Stomach (tissue), 9 donors: ENCODE data around the gene DCAF6. TPM values are rescaled to one million over a fixed set of nuclear protein-coding genes. Genes with fewer than 3 reads are reported as not detected.

Experiments used
- DNase-seq, 2 donors: peaks; one replicate each; pipeline versions ENCODE4 v3.0.0 to v3.0.0-alpha.2; 2013 to 2019
- H3K27ac ChIP-seq, 5 donors: fragments of 200-600 bp in 4 of 5; sonication (generic) in 4 of 5; one replicate each; pipeline ENCODE4 v1.5.1; 2013 to 2019; ENCODE audit warnings: mild to moderate bottlenecking in 1 of 5, moderate library complexity in 1 of 5
- H3K27me3 ChIP-seq, 3 donors: fragments of 200-600 bp; sonication (generic); one replicate each; pipeline ENCODE4 v1.5.1; 2017 to 2019; ENCODE audit warnings: mixed run types in 1 of 3
- H3K36me3 ChIP-seq, 4 donors: fragments of 200-600 bp; sonication (generic); 1 replicate in 3 of 4; 2 replicates in 1 of 4; pipeline ENCODE4 v1.5.1; 2016 to 2019
- H3K4me1 ChIP-seq, 4 donors: fragments of 200-600 bp; sonication (generic); one replicate each; pipeline ENCODE4 v1.5.1; 2016 to 2019
- H3K4me3 ChIP-seq, 4 donors: fragments of 200-600 bp; sonication (generic) in 3 of 4; one replicate each; pipeline ENCODE4 v1.5.1; 2016 to 2019; ENCODE audit warnings: mild to moderate bottlenecking in 1 of 4
- H3K9me3 ChIP-seq, 4 donors: fragments of 200-600 bp; sonication (generic); one replicate each; pipeline ENCODE4 v1.5.1; 2016 to 2019
- CTCF ChIP-seq, 7 experiments: fragments of 450-650 bp in 4 of 7; fragments of 200-600 bp in 3 of 7; sonication (generic) in 3 of 7; IDR thresholded peaks; one replicate each; pipeline ENCODE4 v1.5.1; 2016 to 2019; ENCODE audit warnings: antibody characterized with exemption in 7 of 7, control low read depth in 2 of 7, mild to moderate bottlenecking in 1 of 7
- EP300 ChIP-seq: sonication (generic); formaldehyde crosslinking; IDR thresholded peaks from one replicate; pipeline ENCODE4 v1.6.1; 2017; ENCODE audit warnings: antibody characterized with exemption
- POLR2A ChIP-seq, 4 donors: fragments of 450-650 bp; IDR thresholded peaks; one replicate each; pipeline ENCODE4 v1.6.1; 2016; ENCODE audit warnings: antibody characterized with exemption in 4 of 4, control low read depth in 2 of 4, mild to moderate bottlenecking in 1 of 4, moderate library complexity in 1 of 4
- POLR2AphosphoS5 ChIP-seq, 3 donors: sonication (generic); formaldehyde crosslinking; IDR thresholded peaks; one replicate each; pipeline ENCODE4 v1.6.1; 2016; ENCODE audit warnings: antibody characterized with exemption in 3 of 3
- WGBS, 5 donors: extraction: QIAGEN DNeasy Blood & Tissue Kit in 3 of 5; methylation state at CpG; one replicate each; pipeline versions ENCODE4 v1.1.5 to v1.1.7; 2013 to 2018; 5-methylcytosine and 5-hydroxymethylcytosine counted together
- intact Hi-C: fragments of 100-400 bp; cut with DNase I; formaldehyde crosslinking; loops from one replicate; pipeline ENCODE4 v1.15.1; 2023; ENCODE audit warnings: low total_unique reads
- polyA plus RNA-seq, 3 donors: library from polyadenylated mRNA; stranded (reverse); fragments of 200-250 nt; gene quantifications; one replicate each; pipeline ENCODE4 v1.2.3, GENCODE V29; 2013
- total RNA-seq, 5 donors: library from RNA; depleted of rRNA; stranded (reverse); fragments of >200 nt; gene quantifications; one replicate each; pipeline versions ENCODE4 v1.1.0 to v1.2.3, GENCODE V29; 2014 to 2016
- donor health status: healthy with polysubstance abuse.
- donor health status: Bipolar disorder and iron deficiency.
- donor health status: healthy.

Gene DCAF6
- total and polyA plus RNA-seq, 8 donors = 39.3 to 124 (median 71.9) TPM

GRCh38 chr1:167994560-167994959 is 58.1 kb downstream of the DCAF6 start:
- intact Hi-C loops = no loop called here
- H3K9me3 ChIP-seq = no peaks in the 10 kb centered on the region
- H3K36me3 ChIP-seq = peaks cover 10 to 49% (median 43%) of the 10 kb centered on the region in 4 donors
- 32 to 59% (median 47%) methylated on average over 2 of the region's 2 CpGs for WGBS, 5 donors
- no peak for DNase-seq
- no peak overlapping the region for H3K4me3 ChIP-seq
- TF ChIP-seq EP300 (no peak), POLR2A (IDR thresholded peaks at IDR 0.05) (no peak), POLR2AphosphoS5 (IDR thresholded peaks at IDR 0.05) (no peak)
- no peaks in the 10 kb centered on the region for H3K27me3 ChIP-seq
- no peak overlapping the region for H3K27ac ChIP-seq
- H3K4me1 ChIP-seq = no peaks in the 10 kb centered on the region

- Histone ChIP-seq H3K27me3 (no peaks in the 10 kb centered on the region), H3K27ac (no peak overlapping the region), H3K36me3 (peaks cover 10 to 49% (median 43%) of the 10 kb centered on the region in 4 donors), H3K4me3 (no peak overlapping the region), H3K9me3 (no peaks in the 10 kb centered on the region), H3K4me1 (no peaks in the 10 kb centered on the region)
- TF ChIP-seq POLR2AphosphoS5 (IDR thresholded peaks at IDR 0.05) (no peak), EP300 (no peak), POLR2A (IDR thresholded peaks at IDR 0.05) (no peak), CTCF (IDR thresholded peaks at IDR 0.05) (no peak)
- DNase-seq = no peak
- intact Hi-C loops = no loop called here
- 68 to 90% (median 77%) methylated on average over 3 of the region's 3 CpGs for WGBS, 5 donors
These were observed 58.6 kb downstream of the DCAF6 start for GRCh38 chr1:167995038-167995437.

- intact Hi-C loops = no loop called here
- Histone ChIP-seq H3K27ac (no peak overlapping the region), H3K9me3 (no peaks in the 10 kb centered on the region), H3K4me3 (no peak overlapping the region), H3K36me3 (peaks cover 10 to 45% (median 41%) of the 10 kb centered on the region in 4 donors), H3K4me1 (no peaks in the 10 kb centered on the region), H3K27me3 (no peaks in the 10 kb centered on the region)
- WGBS, 5 donors = 89 to 96% (median 91%) methylated on average over 3 of the region's 3 CpGs
- TF ChIP-seq POLR2AphosphoS5 (IDR thresholded peaks at IDR 0.05) (no peak), CTCF (IDR thresholded peaks at IDR 0.05) (no peak), POLR2A (IDR thresholded peaks at IDR 0.05) (no peak), EP300 (no peak)
- DNase-seq = no peak
These were observed 59.8 kb downstream of the DCAF6 start for GRCh38 chr1:167996266-167996665.

GRCh38 chr1:167997037-167997575 is 60.6 kb downstream of the DCAF6 start:
- no peak overlapping the region for H3K4me3 ChIP-seq
- intact Hi-C loops = no loop called here
- H3K36me3 ChIP-seq = peaks cover 10 to 38% (median 33%) of the 10 kb centered on the region in 4 donors
- no peaks in the 10 kb centered on the region for H3K27me3 ChIP-seq
- no peak for TF ChIP-seq POLR2AphosphoS5 (IDR thresholded peaks at IDR 0.05)
- TF ChIP-seq CTCF (IDR thresholded peaks at IDR 0.05) = no peak
- TF ChIP-seq EP300 = no peak
- no peak for TF ChIP-seq POLR2A (IDR thresholded peaks at IDR 0.05)
- H3K4me1 ChIP-seq = no peaks in the 10 kb centered on the region
- H3K9me3 ChIP-seq = no peaks in the 10 kb centered on the region
- DNase-seq = peak in 1 of 2 donors; percentile 6
- WGBS, 5 donors = 82 to 90% (median 89%) methylated on average over 3 of the region's 3 CpGs
- H3K27ac ChIP-seq = no peak overlapping the region

- no peak for DNase-seq
- H3K4me3 ChIP-seq = no peak overlapping the region
- H3K27me3 ChIP-seq = no peaks in the 10 kb centered on the region
- 55 to 77% (median 74%) methylated on average over 3 of the region's 3 CpGs for WGBS, 5 donors
- intact Hi-C loops = no loop called here
- no peaks in the 10 kb centered on the region for H3K9me3 ChIP-seq
- H3K36me3 ChIP-seq = peaks cover 4 to 36% (median 32%) of the 10 kb centered on the region in 4 donors
- TF ChIP-seq CTCF (IDR thresholded peaks at IDR 0.05) = no peak
- no peak for TF ChIP-seq POLR2A (IDR thresholded peaks at IDR 0.05)
- TF ChIP-seq EP300 = no peak
- TF ChIP-seq POLR2AphosphoS5 (IDR thresholded peaks at IDR 0.05) = no peak
- H3K4me1 ChIP-seq = no peaks in the 10 kb centered on the region
- no peak overlapping the region for H3K27ac ChIP-seq
These were observed 63.4 kb downstream of the DCAF6 start for GRCh38 chr1:167999877-168000276.
